Spinal cord (tissue), 10 donors: Measurements from ENCODE around the gene DDX18. TPM values are rescaled to one million over a fixed set of nuclear protein-coding genes. Genes with fewer than 3 reads are reported as not detected.

Experiments used
- DNase-seq, 6 donors: peaks; one replicate each; pipeline versions ENCODE4 v3.0.0 to v3.0.0-alpha.2; 2013 to 2015; ENCODE audit warnings: low spot score in 6 of 6, low read depth in 4 of 6
- H3K27ac ChIP-seq: one replicate; pipeline ENCODE4 v1.5.1; 2013; ENCODE audit warnings: low read depth, low read length, control low read depth
- H3K27me3 ChIP-seq: one replicate; pipeline ENCODE4 v1.6.1; 2013; ENCODE audit warnings: low read length; ENCODE audit not compliant: control insufficient read depth, insufficient read depth
- H3K36me3 ChIP-seq: one replicate; pipeline ENCODE4 v1.6.1; 2013; ENCODE audit warnings: low read length; ENCODE audit not compliant: control insufficient read depth, insufficient read depth
- H3K4me1 ChIP-seq: one replicate; pipeline ENCODE4 v1.6.1; 2013; ENCODE audit warnings: low read length; ENCODE audit not compliant: control insufficient read depth, insufficient read depth
- H3K4me3 ChIP-seq: one replicate; pipeline ENCODE4 v1.5.1; 2013; ENCODE audit warnings: low read depth, low read length, control low read depth
- H3K9me3 ChIP-seq: one replicate; pipeline ENCODE4 v1.6.1; 2013; ENCODE audit warnings: low read length; ENCODE audit not compliant: control insufficient read depth, insufficient read depth
- WGBS: methylation state at CpG from one replicate; pipeline ENCODE4 v1.1.5; 2013; ENCODE audit warnings: missing lambda C conversion rate; ENCODE audit not compliant: insufficient coverage; 5-methylcytosine and 5-hydroxymethylcytosine counted together
- polyA plus RNA-seq, 2 donors: library from polyadenylated mRNA; unstranded; fragments of 120-200 nt; gene quantifications; one replicate each; pipeline ENCODE4 v1.2.1, GENCODE V29; 2013; ENCODE audit not compliant: insufficient read length in 2 of 2
- total RNA-seq, 2 donors: library from RNA; depleted of rRNA in 1 of 2; stranded (reverse); fragments of 120-200 nt in 1 of 2; fragments of >200 nt in 1 of 2; gene quantifications; one replicate each; pipeline versions ENCODE4 v1.2.3 to v1.2.4, GENCODE V29; 2013 to 2014
- donor health status: healthy.

The DDX18 gene
- total and polyA plus RNA-seq, 4 donors: 41.2 to 63.3 (median 53.9) TPM

GRCh38 chr2:117853873-117854272, 39.4 kb downstream of the DDX18 start:
- Histone ChIP-seq H3K9me3 (no peaks in the 10 kb centered on the region), H3K4me3 (no peak overlapping the region), H3K36me3 (no peaks in the 10 kb centered on the region), H3K27me3 (peaks cover 3% of the 10 kb centered on the region), H3K27ac (no peak overlapping the region), H3K4me1 (peaks cover 3% of the 10 kb centered on the region)
- WGBS: 75% methylated on average over 6 of the region's 8 CpGs
- peak in 1 of 6 donors; percentile 80 for DNase-seq

- no peaks in the 10 kb centered on the region for H3K9me3 ChIP-seq
- H3K27ac ChIP-seq: no peak overlapping the region
- H3K4me1 ChIP-seq: peaks cover 8% of the 10 kb centered on the region
- no peak overlapping the region for H3K4me3 ChIP-seq
- peaks cover 10% of the 10 kb centered on the region for H3K27me3 ChIP-seq
- H3K36me3 ChIP-seq: no peaks in the 10 kb centered on the region
- DNase-seq: no peak
- 100% methylated on average over 1 of the region's 6 CpGs for WGBS
Measured at GRCh38 chr2:117854610-117855009, 40.1 kb downstream of the DDX18 start.

GRCh38 chr2:117855886-117856285, 41.4 kb downstream of the DDX18 start:
- H3K4me3 ChIP-seq: no peak overlapping the region
- WGBS: no CpG with 5 or more reads among the region's 3 CpGs

GRCh38 chr2:117856415-117857210, 42.1 kb downstream of the DDX18 start:
- 91% methylated on average over 1 of the region's 4 CpGs for WGBS
- H3K27ac ChIP-seq: no peak overlapping the region
- H3K36me3 ChIP-seq: no peaks in the 10 kb centered on the region
- peaks cover 11% of the 10 kb centered on the region for H3K4me1 ChIP-seq
- no peak for DNase-seq
- H3K27me3 ChIP-seq: peaks cover 9% of the 10 kb centered on the region
- peaks cover 1% of the 10 kb centered on the region for H3K9me3 ChIP-seq
- no peak overlapping the region for H3K4me3 ChIP-seq

More at GRCh38 chr2:117855886-117856285, 41.4 kb downstream of the DDX18 start:
- peaks cover 1% of the 10 kb centered on the region for H3K9me3 ChIP-seq
- no peak overlapping the region for H3K27ac ChIP-seq
- peaks cover 9% of the 10 kb centered on the region for H3K27me3 ChIP-seq
- no peak for DNase-seq
- peaks cover 11% of the 10 kb centered on the region for H3K4me1 ChIP-seq
- H3K36me3 ChIP-seq: no peaks in the 10 kb centered on the region

GRCh38 chr2:117858336-117858735, 43.8 kb downstream of the DDX18 start:
- Histone ChIP-seq H3K4me3 (no peak overlapping the region), H3K4me1 (peaks cover 11% of the 10 kb centered on the region), H3K27ac (no peak overlapping the region), H3K9me3 (peaks cover 1% of the 10 kb centered on the region), H3K27me3 (peaks cover 9% of the 10 kb centered on the region), H3K36me3 (no peaks in the 10 kb centered on the region)
- no peak for DNase-seq
- WGBS: 80% methylated on average over 11 of the region's 17 CpGs

- H3K27ac ChIP-seq: no peak overlapping the region
- no peaks in the 10 kb centered on the region for H3K36me3 ChIP-seq
- no peak for DNase-seq
- WGBS: 57% methylated on average over 38 of the region's 41 CpGs
- peaks cover 1% of the 10 kb centered on the region for H3K9me3 ChIP-seq
- peaks cover 11% of the 10 kb centered on the region for H3K4me1 ChIP-seq
- H3K4me3 ChIP-seq: no peak overlapping the region
- H3K27me3 ChIP-seq: peaks cover 9% of the 10 kb centered on the region
Measured at GRCh38 chr2:117858892-117859531, 44.5 kb downstream of the DDX18 start.

GRCh38 chr2:117859532-117859911, 45.0 kb downstream of the DDX18 start:
- Histone ChIP-seq H3K4me3 (no peak overlapping the region), H3K9me3 (peaks cover 1% of the 10 kb centered on the region), H3K36me3 (no peaks in the 10 kb centered on the region), H3K4me1 (peaks cover 11% of the 10 kb centered on the region), H3K27me3 (peaks cover 9% of the 10 kb centered on the region), H3K27ac (no peak overlapping the region)
- DNase-seq: no peak
- 64% methylated on average over 44 of the region's 44 CpGs for WGBS

GRCh38 chr2:117859924-117860647, 45.6 kb downstream of the DDX18 start:
- Histone ChIP-seq H3K36me3 (no peaks in the 10 kb centered on the region), H3K4me1 (peaks cover 11% of the 10 kb centered on the region), H3K27ac (no peak overlapping the region), H3K27me3 (peaks cover 9% of the 10 kb centered on the region), H3K4me3 (no peak overlapping the region), H3K9me3 (peaks cover 1% of the 10 kb centered on the region)
- WGBS: 32% methylated on average over 69 of the region's 69 CpGs
- no peak for DNase-seq

- no peak overlapping the region for H3K27ac ChIP-seq
- peaks cover 9% of the 10 kb centered on the region for H3K27me3 ChIP-seq
- H3K4me3 ChIP-seq: no peak overlapping the region
- no peaks in the 10 kb centered on the region for H3K36me3 ChIP-seq
- DNase-seq: no peak
- peaks cover 11% of the 10 kb centered on the region for H3K4me1 ChIP-seq
- H3K9me3 ChIP-seq: peaks cover 1% of the 10 kb centered on the region
Measured at GRCh38 chr2:117862459-117862858, 48.0 kb downstream of the DDX18 start.
